ENCODE results near the gene SETD1A. TPM values are rescaled to one million over a fixed set of nuclear protein-coding genes. Genes with fewer than 3 reads are reported as not detected.

Gene SETD1A
- total RNA-seq, 2 donors from 2014 or later = 23.8 to 25.0 TPM

- Mint-ChIP-seq H3K4me3 (no peak overlapping the region), H3K4me1 (peaks cover 2% of the 10 kb centered on the region), H3K36me3 (ENCODE audit: low read depth) (peaks cover 3% of the 10 kb centered on the region), H3K27ac (no peak overlapping the region), H3K9me3 (no peaks in the 10 kb centered on the region), H3K27me3 (ENCODE audit: insufficient read depth) (no peaks in the 10 kb centered on the region)
- Histone ChIP-seq H3K36me3 (ENCODE audit: control insufficient read depth, insufficient read depth, low read length) (peaks cover 1% of the 10 kb centered on the region), H3K27me3 (ENCODE audit: control insufficient read depth, insufficient read depth, low read length, poor library complexity, severe bottlenecking) (no peaks in the 10 kb centered on the region), H3K4me3 (ENCODE audit: low read length) (no peak overlapping the region), H3K9me3 (ENCODE audit: control insufficient read depth, low read length) (no peaks in the 10 kb centered on the region), H3K4me1 (ENCODE audit: control insufficient read depth, insufficient read depth, low read length) (no peaks in the 10 kb centered on the region), H3K27ac (ENCODE audit: low read depth, low read length) (no peak overlapping the region), H3K9ac (ENCODE audit: extremely low read depth, low read length, poor library complexity, severe bottlenecking) (no peak overlapping the region)
- no peak for DNase-seq
- WGBS, 2 experiments (ENCODE audit: insufficient coverage in 1 of 2, insufficient read length in 1 of 2) = 93 to 94% methylated on average over 23 of the region's 23 CpGs
- no peak for TF ChIP-seq CTCF (conservative IDR thresholded peaks at IDR 0.05)
Observed at GRCh38 chr16:30989469-30990047, 32.0 kb downstream of the SETD1A start.

GRCh38 chr16:30990105-30990504 is 32.6 kb downstream of the SETD1A start:
- Histone ChIP-seq H3K9me3 (ENCODE audit: control insufficient read depth, low read length) (no peaks in the 10 kb centered on the region), H3K27me3 (ENCODE audit: control insufficient read depth, insufficient read depth, low read length, poor library complexity, severe bottlenecking) (no peaks in the 10 kb centered on the region), H3K36me3 (ENCODE audit: control insufficient read depth, insufficient read depth, low read length) (no peaks in the 10 kb centered on the region), H3K4me1 (ENCODE audit: control insufficient read depth, insufficient read depth, low read length) (no peaks in the 10 kb centered on the region), H3K9ac (ENCODE audit: extremely low read depth, low read length, poor library complexity, severe bottlenecking) (no peak overlapping the region), H3K27ac (ENCODE audit: low read depth, low read length) (no peak overlapping the region), H3K4me3 (ENCODE audit: low read length) (no peak overlapping the region)
- Mint-ChIP-seq H3K27me3 (ENCODE audit: insufficient read depth) (peaks cover 1% of the 10 kb centered on the region), H3K36me3 (ENCODE audit: low read depth) (peaks cover 3% of the 10 kb centered on the region), H3K4me3 (no peak overlapping the region), H3K9me3 (no peaks in the 10 kb centered on the region), H3K4me1 (peaks cover 2% of the 10 kb centered on the region), H3K27ac (no peak overlapping the region)
- no peak for DNase-seq
- WGBS, 2 experiments (ENCODE audit: insufficient coverage in 1 of 2, insufficient read length in 1 of 2) = 90% methylated on average over 2 to 11 of the region's 12 CpGs
- TF ChIP-seq CTCF (conservative IDR thresholded peaks at IDR 0.05) = no peak

- WGBS, 2 experiments (ENCODE audit: insufficient coverage in 1 of 2, insufficient read length in 1 of 2) = 40 to 80% methylated on average over 2 to 8 of the region's 8 CpGs
- Mint-ChIP-seq H3K27me3 (ENCODE audit: insufficient read depth) (peaks cover 4% of the 10 kb centered on the region), H3K27ac (peak overlapping the region; percentile 55), H3K4me3 (no peak overlapping the region), H3K36me3 (ENCODE audit: low read depth) (peaks cover 3% of the 10 kb centered on the region), H3K4me1 (no peaks in the 10 kb centered on the region), H3K9me3 (no peaks in the 10 kb centered on the region)
- Histone ChIP-seq H3K27me3 (ENCODE audit: control insufficient read depth, insufficient read depth, low read length, poor library complexity, severe bottlenecking) (peaks cover 3% of the 10 kb centered on the region), H3K9me3 (ENCODE audit: control insufficient read depth, low read length) (no peaks in the 10 kb centered on the region), H3K4me1 (ENCODE audit: control insufficient read depth, insufficient read depth, low read length) (no peaks in the 10 kb centered on the region), H3K4me3 (ENCODE audit: low read length) (no peak overlapping the region), H3K27ac (ENCODE audit: low read depth, low read length) (no peak overlapping the region), H3K9ac (ENCODE audit: extremely low read depth, low read length, poor library complexity, severe bottlenecking) (no peak overlapping the region), H3K36me3 (ENCODE audit: control insufficient read depth, insufficient read depth, low read length) (no peaks in the 10 kb centered on the region)
- no peak for DNase-seq
- TF ChIP-seq CTCF (conservative IDR thresholded peaks at IDR 0.05) = no peak
Observed at GRCh38 chr16:30991052-30991451, 33.5 kb downstream of the SETD1A start.

All from endodermal cell (in vitro differentiated cells).